Measurements from ENCODE around the gene EGLN3.
A peak's percentile ranks its signal among the peaks of the same experiment; 100 is the strongest.
"Not testable (repeated sequence)": the region's sequence is repeated elsewhere in the genome, so short reads cannot be mapped to it uniquely, and the experiment has no call there.

The EGLN3 gene

DNA sequence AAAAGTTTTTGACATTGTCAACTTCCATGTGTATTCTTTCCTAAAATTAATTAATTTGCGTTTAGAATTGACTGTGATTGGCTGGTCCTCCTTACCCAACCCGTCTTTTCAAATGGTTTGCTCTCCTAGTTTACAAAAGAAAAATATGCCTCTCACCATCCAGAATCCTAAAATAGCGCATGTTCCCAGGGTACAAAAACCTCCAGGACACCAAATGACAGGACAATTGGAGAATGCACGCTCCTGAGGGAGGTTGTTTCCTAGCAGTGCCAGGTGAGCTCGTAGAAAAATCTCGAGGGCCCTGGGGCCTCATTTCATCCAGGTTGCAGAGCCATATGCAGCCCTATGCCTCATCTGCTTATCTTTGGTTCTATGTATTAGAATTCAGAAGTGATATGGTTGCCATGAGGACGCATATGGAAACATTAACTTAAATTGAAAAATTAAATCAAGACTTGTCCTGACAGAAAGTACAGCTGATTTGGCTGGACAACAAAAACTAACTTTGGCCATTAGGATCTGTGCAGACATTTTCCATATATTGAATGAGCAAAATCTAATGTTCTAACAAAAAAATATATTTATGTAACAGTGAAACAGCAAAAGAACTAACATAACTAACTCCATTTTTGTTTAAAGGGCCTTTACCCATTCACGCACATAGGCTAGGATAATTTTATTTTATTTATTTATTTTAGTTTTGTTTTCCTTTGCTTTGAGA is 28.2 kb upstream of the EGLN3 start:
- TF ChIP-seq, protein P1, sequence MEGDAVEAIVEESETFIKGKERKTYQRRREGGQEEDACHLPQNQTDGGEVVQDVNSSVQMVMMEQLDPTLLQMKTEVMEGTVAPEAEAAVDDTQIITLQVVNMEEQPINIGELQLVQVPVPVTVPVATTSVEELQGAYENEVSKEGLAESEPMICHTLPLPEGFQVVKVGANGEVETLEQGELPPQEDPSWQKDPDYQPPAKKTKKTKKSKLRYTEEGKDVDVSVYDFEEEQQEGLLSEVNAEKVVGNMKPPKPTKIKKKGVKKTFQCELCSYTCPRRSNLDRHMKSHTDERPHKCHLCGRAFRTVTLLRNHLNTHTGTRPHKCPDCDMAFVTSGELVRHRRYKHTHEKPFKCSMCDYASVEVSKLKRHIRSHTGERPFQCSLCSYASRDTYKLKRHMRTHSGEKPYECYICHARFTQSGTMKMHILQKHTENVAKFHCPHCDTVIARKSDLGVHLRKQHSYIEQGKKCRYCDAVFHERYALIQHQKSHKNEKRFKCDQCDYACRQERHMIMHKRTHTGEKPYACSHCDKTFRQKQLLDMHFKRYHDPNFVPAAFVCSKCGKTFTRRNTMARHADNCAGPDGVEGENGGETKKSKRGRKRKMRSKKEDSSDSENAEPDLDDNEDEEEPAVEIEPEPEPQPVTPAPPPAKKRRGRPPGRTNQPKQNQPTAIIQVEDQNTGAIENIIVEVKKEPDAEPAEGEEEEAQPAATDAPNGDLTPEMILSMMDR (IDR thresholded peaks at IDR 0.05; ENCODE audit: control insufficient read depth, extremely low read depth, insufficient read depth), result no peak
- no peak overlapping the region for H3K4me3 ChIP-seq (ENCODE audit: low read depth, low read length)
- DNase-seq (ENCODE audit: low read depth), result no peak

DNA sequence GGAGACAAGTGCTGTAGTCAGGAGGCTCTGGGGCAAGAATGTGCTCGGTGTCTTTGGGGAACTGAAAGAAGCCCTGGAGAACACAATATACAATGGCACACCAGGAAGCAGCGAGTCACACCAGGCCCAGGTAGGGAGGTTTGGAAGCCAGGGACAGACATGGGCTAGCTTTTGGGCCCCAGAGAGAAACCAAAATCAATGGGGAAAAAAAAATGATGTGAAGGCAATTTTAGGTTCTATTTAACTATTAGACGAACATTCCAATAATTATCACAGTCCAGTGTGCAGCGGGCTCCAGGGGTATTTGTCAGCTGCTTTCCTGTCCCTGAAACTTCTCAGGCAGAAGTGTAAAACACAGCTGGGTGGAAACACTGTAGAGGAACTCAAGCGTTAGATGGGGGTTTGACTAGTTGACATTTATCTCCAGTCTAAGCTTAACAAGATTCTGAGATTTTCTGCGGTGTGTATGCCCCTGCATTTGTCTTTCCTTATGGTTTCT is 21.8 kb upstream of the EGLN3 start:
- TF ChIP-seq, protein P1 (IDR thresholded peaks at IDR 0.05; ENCODE audit: control insufficient read depth, extremely low read depth, insufficient read depth), result no peak
- DNase-seq (ENCODE audit: low read depth), result no peak
- H3K4me3 ChIP-seq (ENCODE audit: low read depth, low read length), result no peak overlapping the region

DNA sequence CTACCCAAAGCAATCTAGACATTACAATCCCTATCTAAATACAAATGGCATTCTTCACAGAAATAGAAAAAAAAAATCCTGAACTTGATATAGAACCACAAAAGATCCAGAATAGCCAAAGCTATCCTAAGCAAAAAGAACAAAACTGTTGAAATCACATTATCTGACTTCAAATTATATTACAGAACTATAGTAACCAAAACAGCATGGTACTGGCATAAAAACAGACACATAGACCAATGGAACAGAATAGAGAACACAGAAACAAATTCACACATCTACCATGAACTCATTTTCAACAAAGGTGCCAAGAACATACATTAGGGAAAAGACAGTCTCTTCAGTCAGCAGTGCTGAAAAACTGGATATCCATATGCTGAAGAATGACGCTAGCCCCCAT is 19.0 kb upstream of the EGLN3 start:
- not testable (repeated sequence) for H3K4me3 ChIP-seq (ENCODE audit: low read depth, low read length); DNase-seq (ENCODE audit: low read depth)

DNA sequence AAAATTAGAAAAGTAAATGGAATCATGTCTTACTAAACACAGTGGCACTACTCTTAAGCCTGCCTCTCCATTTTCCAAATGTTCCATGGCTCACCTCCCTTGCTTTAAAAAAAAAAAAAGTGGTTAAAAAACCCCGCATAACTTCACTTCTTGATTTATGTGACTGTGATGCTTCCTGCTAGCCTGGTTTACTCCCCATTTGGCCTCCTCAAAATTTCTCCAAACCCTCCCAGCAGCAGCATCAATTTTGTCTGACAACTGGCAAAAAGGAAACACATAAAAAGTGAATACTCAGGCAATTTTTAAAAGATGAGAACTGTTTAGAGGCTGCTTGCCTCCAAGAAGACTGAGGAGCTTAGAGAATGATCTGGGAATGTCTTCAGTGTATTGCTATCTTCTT is 17.8 kb upstream of the EGLN3 start:
- no peak for DNase-seq (ENCODE audit: low read depth)
- no peak overlapping the region for H3K4me3 ChIP-seq (ENCODE audit: low read depth, low read length)
- TF ChIP-seq, protein P1 (IDR thresholded peaks at IDR 0.05; ENCODE audit: control insufficient read depth, extremely low read depth, insufficient read depth), result no peak

DNA sequence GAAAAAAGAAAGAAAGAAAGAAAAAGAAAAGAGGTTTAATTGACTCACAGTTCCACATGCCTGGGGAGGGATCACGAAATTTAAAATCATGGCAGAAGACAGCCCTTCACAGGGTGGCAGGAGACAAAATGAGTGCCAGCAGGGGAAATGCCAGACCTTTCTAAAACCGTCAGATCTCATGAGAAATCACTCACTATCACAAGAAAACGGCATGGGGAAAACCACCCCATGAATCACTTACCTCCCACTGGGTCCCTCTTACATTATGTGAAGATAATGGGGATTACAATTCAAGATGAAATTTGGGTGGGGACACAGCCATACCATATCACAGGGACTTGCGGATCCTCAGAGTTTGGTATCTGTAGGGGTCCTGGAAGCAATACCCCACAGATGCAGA is 16.3 kb upstream of the EGLN3 start:
- H3K4me3 ChIP-seq (ENCODE audit: low read depth, low read length), result no peak overlapping the region
- DNase-seq (ENCODE audit: low read depth), result no peak
- TF ChIP-seq, protein P1 (IDR thresholded peaks at IDR 0.05; ENCODE audit: control insufficient read depth, extremely low read depth, insufficient read depth), result no peak

DNA sequence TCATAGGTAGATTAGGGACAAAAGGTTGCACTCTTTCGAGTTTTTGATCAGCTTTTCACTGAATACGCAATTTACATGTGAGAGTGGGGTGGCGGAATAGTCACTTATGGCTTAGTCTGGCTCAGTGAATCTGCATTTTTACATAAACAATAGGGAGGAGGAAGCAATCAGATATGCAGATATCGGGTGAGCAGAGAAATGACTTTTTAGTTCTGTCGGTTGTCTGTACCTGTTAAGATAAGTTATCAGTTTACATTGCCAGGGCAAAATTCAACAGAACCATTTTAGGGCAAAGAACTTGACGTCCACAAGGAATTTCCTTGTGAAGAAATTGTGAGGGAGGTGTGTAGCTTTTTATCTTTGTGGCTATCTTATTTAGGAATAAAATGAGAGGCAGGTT is 15.4 kb upstream of the EGLN3 start:
- TF ChIP-seq, protein P1 (IDR thresholded peaks at IDR 0.05; ENCODE audit: control insufficient read depth, extremely low read depth, insufficient read depth), result no peak
- no peak overlapping the region for H3K4me3 ChIP-seq (ENCODE audit: low read depth, low read length)
- no peak for DNase-seq (ENCODE audit: low read depth)

DNA sequence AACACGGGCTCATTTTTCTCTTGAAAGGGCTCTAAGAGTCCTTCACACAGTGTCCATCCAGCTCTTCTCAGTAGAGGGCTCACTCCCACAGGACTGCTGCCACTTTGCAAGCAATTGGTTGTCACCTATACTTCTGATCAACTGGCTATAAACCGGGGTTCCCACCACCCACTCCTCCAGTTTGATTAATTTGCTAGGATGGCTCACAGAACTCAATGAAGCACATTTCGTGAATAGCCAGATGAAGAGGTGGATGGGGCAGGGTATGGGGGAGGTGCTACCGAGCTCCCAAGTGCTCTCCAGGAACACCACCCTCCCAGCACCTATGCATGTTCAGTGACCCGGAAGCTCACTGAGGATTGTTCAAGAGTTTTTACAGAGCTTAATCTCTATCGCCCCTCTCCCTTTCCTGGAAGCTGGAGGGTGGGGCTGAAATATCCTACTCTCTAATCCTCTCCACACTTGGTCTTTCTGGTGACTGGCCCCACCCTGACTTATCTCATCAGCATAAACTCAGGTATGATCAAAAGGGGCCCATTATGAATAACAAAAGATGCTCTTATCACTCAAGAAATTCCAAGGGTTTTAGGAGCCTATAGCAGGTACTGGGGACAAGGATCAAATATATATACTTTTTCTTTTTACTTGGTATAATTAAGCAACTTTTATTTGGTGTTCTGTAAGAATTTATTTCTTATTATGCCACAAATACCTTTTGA is 13.9 kb upstream of the EGLN3 start:
- H3K4me3 ChIP-seq (ENCODE audit: low read depth, low read length), result no peak overlapping the region
- TF ChIP-seq, protein P1 (IDR thresholded peaks at IDR 0.05; ENCODE audit: control insufficient read depth, extremely low read depth, insufficient read depth), result peak; percentile 7; the same call in 1 of the 2 replicates
- DNase-seq (ENCODE audit: low read depth), result no peak
